ENCODE results near the gene PKP3. TPM values are rescaled to one million over a fixed set of nuclear protein-coding genes. Genes with fewer than 3 reads are reported as not detected.
"Not testable (repeated sequence)": the region's sequence is repeated elsewhere in the genome, so short reads cannot be mapped to it uniquely, and the experiment has no call there.

PKP3 gene
- total RNA-seq, 2 experiments from 2014 or later: not detected

DNA sequence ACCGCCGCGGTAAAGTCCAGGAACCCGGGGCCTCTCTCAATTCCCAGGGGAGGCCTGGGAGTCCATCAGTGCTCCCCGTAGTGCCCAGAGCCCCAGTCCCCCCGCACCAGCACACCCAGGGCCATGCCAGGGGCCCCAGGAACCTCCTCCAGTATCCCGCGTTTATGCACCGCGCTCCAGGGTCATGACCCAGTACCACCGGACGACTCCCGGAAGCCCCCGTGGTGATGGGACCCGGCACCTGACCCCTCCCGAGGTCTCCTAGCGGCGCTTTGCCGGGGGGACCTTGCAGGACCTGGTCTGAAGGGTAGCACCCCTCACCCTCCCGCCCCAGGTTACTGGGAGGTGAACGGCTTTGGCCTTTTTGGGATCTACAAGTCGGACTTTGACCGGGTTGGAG, 13.5 kb upstream of the PKP3 start:
- no peak overlapping the region for H3K27ac Mint-ChIP-seq
- H3K4me1 Mint-ChIP-seq: peaks cover 2% of the 10 kb centered on the region
- no peak for DNase-seq
- H3K4me3 Mint-ChIP-seq: no peak overlapping the region
- H3K9me3 Mint-ChIP-seq: no peaks in the 10 kb centered on the region
- no peaks in the 10 kb centered on the region for H3K27me3 Mint-ChIP-seq
- no peaks in the 10 kb centered on the region for H3K36me3 Mint-ChIP-seq

DNA sequence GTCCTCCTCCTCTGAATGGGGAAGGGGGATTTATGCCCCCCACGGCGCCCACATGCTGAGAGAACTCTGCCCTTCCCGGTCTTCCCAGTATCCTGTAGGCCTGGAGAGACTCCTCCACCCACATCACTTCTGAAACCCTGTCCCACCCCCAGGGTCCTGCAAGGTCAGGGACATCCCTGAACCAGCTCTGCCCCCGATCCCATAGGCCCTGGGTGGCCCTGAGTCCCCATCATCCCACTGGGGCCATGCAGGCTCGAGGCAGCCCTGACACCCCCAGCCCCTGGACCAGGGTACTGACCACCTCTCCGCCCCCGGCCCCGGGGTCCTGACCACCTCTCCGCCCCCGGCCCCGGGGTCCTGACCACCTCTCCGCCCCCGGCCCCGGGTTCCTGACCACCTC, 13.0 kb upstream of the PKP3 start:
- Mint-ChIP-seq H3K9me3 (no peaks in the 10 kb centered on the region), H3K4me3 (no peak overlapping the region)
- no peak for DNase-seq

DNA sequence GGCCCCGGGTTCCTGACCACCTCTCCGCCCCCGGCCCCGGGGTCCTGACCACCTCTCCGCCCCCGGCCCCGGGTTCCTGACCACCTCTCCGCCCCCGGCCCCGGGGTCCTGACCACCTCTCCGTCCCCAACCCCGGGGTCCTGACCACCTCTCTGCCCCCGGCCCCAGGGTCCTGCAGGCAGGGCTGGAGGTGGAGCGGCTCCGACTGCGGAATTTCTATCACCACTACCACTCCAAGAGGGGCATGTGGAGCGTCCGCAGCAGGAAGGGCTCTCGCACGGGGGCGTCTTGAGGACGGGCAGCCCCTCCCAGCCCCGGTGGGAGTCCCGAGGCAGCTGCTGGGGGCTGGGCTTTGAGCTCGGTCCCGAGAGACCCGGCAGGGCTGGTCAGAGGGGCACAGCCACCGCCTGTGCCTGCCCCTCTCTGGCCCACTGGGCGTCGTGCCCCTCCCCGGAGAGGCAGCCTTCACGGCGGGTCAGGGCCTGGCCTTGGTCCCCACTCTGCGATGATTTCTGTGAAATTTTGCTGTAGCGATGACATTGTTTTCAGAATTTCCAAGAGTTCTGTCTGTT, 12.4 kb upstream of the PKP3 start:
- H3K4me3 Mint-ChIP-seq: no peak overlapping the region
- H3K4me1 Mint-ChIP-seq: peaks cover 2% of the 10 kb centered on the region
- no peak overlapping the region for H3K27ac Mint-ChIP-seq
- H3K36me3 Mint-ChIP-seq: no peaks in the 10 kb centered on the region
- H3K27me3 Mint-ChIP-seq: no peaks in the 10 kb centered on the region
- H3K9me3 Mint-ChIP-seq: peaks cover under 1% of the 10 kb centered on the region
- no peak for DNase-seq

More for the DNA sequence above, 13.0 kb upstream of the PKP3 start:
- Mint-ChIP-seq H3K27me3 (no peaks in the 10 kb centered on the region), H3K27ac (no peak overlapping the region), H3K4me1 (peaks cover 2% of the 10 kb centered on the region), H3K36me3 (no peaks in the 10 kb centered on the region)

DNA sequence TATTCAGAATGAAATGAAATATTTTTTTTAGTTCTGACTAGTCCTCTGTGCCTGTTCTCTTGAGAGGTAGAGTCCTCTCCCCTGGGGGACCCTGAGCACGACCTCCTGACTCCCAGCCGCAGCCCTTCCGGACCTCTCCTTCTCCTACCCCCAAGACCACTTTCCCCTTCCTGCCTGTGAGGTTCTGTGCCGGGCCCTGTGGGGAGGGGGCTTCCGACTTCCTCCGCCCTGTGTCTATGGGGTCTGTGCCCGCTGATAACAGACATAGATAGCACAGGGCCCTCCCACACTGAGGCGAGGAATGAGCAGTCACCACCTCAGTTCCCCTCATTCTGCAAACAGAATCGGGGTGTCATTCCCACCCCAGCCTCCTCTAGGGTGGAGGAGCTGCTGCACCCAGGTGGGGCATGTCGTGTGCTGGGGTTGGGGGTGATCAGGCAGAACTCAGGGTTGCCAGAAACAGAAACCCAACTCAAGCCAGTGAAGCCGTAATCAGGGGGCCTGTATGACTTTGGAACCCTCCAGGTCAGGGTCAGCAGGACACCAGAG, 11.9 kb upstream of the PKP3 start:
- peaks cover 5% of the 10 kb centered on the region for H3K9me3 Mint-ChIP-seq
- H3K4me3 Mint-ChIP-seq: no peak overlapping the region
- H3K36me3 Mint-ChIP-seq: peaks cover 3% of the 10 kb centered on the region
- no peak overlapping the region for H3K27ac Mint-ChIP-seq
- no peak for DNase-seq
- no peaks in the 10 kb centered on the region for H3K27me3 Mint-ChIP-seq
- peaks cover 2% of the 10 kb centered on the region for H3K4me1 Mint-ChIP-seq

DNA sequence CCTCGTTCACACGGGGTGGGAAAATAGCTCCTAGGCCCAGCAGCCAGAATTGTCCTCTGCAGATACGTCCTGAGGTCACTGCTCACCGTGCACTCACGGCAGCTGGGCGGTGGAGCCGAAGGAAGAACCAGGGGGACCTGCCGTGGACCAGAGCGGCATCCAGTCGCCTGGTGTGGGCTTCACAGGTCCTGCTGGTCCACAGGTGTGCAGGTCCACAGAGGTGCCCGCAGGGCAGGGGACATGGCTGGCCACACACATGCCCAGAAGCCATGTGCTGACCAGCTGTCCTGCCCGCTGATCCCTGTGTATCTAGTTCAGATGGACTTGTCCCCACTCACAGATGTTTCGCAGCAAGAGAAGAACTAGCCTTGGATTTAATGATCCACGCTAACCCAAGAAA, 10.6 kb upstream of the PKP3 start:
- Mint-ChIP-seq H3K4me1 (peaks cover 2% of the 10 kb centered on the region), H3K9me3 (peaks cover 9% of the 10 kb centered on the region), H3K4me3 (no peak overlapping the region), H3K36me3 (peaks cover 4% of the 10 kb centered on the region), H3K27ac (no peak overlapping the region), H3K27me3 (no peaks in the 10 kb centered on the region)
- no peak for DNase-seq

DNA sequence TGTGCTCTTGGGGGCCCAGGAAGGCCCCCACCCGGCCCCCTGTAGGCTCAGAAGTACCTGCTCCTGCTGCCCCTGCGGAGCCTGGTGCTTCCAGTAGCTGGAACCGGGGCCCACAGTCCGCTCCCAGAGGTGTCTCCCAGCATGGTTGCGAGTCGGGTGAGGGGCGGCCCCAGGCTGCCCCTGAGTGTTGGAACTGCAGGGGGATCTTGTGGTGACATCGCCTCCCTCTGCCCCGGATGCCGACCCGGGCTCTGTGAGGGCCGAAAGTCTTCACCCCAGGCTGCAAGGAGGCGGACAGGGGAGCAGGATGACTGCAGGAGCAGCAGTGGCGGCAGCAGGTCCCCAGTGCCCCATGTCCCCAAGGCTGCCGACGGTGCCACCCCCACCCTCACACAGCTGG, 9.5 kb upstream of the PKP3 start:
- Mint-ChIP-seq H3K36me3 (peaks cover 4% of the 10 kb centered on the region), H3K27me3 (no peaks in the 10 kb centered on the region), H3K9me3 (peaks cover 9% of the 10 kb centered on the region), H3K4me3 (no peak overlapping the region), H3K27ac (no peak overlapping the region), H3K4me1 (peaks cover 2% of the 10 kb centered on the region)
- DNase-seq: no peak

DNA sequence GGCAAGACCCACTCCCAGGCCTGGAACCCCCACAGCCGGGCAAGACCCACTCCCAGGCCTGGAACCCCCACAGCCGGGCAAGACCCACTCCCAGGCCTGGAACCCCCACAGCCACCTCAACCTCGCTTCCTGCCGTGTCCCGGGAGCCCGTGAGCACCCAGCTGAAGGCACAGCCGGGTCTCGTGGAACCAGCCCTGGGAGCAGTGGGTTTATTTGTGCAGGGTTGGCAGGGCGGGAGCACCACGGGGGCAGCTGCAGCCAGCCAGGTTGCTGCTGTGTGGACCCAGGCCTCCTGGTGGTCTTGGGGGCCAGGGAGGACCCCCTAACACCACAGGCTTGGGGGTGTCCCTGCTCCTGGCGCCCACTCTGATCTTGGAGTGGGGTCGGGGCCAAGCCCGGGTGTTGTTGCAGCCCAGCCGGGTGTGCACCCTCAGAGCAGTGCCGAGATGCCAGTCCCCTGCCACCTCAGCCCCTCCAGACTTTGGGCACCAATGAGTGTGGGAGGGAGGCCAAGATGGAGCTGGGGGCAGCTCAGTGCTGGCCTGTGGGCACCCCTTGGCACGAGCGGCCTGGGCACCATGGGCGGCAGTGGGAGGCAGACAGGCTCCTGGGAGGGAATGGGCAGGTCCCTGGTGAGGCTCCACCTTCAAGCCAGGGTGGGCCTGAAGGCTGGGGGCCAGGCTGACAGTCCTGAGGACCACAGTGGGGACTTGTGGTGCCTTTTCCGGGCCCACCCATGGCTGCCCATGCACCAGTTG, 8.2 kb upstream of the PKP3 start:
- Mint-ChIP-seq H3K27ac (no peak overlapping the region), H3K36me3 (peaks cover 4% of the 10 kb centered on the region), H3K4me1 (peaks cover 2% of the 10 kb centered on the region), H3K27me3 (no peaks in the 10 kb centered on the region), H3K4me3 (no peak overlapping the region), H3K9me3 (peaks cover 9% of the 10 kb centered on the region)
- DNase-seq: no peak

DNA sequence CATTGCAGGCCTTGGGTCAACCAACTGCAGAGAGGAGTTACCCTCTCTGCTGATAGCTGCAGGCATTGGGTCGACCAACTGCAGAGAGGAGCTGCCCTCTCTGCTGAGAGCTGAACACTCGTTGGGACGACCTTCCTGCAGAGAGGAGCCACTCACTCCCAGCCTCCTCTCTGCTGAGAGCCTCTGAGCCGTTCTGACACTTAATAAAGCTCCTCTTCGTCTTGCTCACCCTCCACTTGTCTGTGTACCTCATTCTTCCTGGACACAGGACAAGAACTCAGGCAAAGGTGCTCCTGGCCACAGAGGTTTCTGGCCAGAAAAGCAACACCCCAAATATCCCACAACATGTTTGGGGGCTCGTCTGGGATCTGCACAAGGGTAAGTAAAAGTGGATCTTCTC, 7.5 kb upstream of the PKP3 start:
- Mint-ChIP-seq H3K27me3 (no peaks in the 10 kb centered on the region), H3K9me3 (peaks cover 9% of the 10 kb centered on the region), H3K4me1 (peaks cover 2% of the 10 kb centered on the region), H3K27ac (no peak overlapping the region), H3K36me3 (peaks cover 4% of the 10 kb centered on the region), H3K4me3 (no peak overlapping the region)
- no peak for DNase-seq

DNA sequence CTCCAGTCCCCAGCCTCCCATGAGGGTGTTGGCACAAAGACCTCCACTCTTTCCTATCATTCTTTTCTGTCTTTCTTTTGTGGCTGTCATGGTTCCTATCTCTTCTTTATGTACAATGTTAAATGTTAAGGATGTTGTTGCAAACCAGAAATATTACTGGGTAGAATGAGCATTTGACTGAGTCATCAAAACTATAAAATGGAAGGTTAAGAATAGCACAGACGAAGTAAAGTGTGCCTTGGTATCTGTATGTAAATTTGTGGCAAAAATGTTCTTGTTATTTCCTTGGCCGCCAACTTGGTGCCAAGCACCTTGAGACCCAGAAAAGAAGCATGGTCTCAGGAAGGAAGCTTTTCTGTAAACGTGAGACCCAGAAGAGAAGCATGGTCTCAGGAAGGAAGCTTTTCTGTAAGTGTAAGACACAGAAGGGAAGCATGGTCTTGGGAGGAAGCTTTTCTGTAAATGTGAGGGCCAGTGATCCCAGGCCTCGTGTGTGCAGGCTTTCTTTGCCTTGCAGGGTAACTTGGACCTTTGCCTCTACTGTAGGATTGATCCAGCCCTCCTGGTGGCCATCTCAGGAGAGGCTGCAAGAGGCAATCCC, 6.7 kb upstream of the PKP3 start:
- no peak for DNase-seq
- Mint-ChIP-seq H3K4me1 (no peaks in the 10 kb centered on the region), H3K9me3 (peaks cover 9% of the 10 kb centered on the region), H3K4me3 (no peak overlapping the region), H3K36me3 (peaks cover 4% of the 10 kb centered on the region), H3K27ac (no peak overlapping the region), H3K27me3 (no peaks in the 10 kb centered on the region)

DNA sequence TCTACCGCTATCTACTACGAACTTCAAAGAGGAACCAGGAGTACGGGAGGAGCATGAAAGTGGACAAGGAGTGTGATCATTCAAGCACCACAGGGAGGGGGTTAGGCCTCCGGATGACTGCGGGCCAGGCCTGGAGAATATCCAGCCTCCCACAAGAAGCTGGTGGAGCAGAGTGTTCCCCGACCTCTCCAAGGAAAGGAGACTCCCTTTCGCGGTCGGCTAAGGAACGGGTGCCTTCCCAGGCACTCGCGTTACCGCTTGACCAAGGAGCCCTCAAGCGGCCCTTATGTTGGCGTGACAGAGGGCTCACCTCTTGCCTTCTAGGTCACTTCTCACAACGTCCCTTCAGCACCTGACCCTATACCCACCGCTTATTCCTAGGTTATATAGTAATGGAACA, 4.6 kb upstream of the PKP3 start:
- H3K36me3 Mint-ChIP-seq, H3K27me3 Mint-ChIP-seq, H3K4me3 Mint-ChIP-seq, DNase-seq, H3K4me1 Mint-ChIP-seq, H3K9me3 Mint-ChIP-seq, H3K27ac Mint-ChIP-seq: not testable (repeated sequence)

DNA sequence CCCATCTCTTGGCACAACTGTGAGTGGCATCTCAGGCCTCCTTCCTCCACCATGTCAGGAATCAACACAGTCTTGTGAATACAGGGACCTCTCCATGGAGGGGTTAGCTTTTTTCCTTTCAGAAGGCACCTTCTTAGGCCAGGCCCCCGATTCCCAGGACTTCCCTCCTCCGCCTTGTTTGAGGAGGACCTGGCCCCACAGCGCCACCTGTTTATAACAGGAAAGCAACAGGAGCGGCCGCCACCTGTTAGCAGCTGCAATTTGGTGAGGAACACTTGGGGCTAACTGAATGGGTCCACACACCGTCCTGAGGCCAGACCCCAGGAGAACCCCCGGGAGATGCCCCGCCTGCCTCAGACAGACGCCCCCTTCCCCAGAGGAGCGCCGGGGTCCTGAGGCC, 3.8 kb upstream of the PKP3 start:
- no peaks in the 10 kb centered on the region for H3K27me3 Mint-ChIP-seq
- H3K9me3 Mint-ChIP-seq: peaks cover 9% of the 10 kb centered on the region
- no peak for DNase-seq
- no peak overlapping the region for H3K4me3 Mint-ChIP-seq
- H3K36me3 Mint-ChIP-seq: peaks cover 4% of the 10 kb centered on the region
- H3K27ac Mint-ChIP-seq: no peak overlapping the region
- no peaks in the 10 kb centered on the region for H3K4me1 Mint-ChIP-seq

DNA sequence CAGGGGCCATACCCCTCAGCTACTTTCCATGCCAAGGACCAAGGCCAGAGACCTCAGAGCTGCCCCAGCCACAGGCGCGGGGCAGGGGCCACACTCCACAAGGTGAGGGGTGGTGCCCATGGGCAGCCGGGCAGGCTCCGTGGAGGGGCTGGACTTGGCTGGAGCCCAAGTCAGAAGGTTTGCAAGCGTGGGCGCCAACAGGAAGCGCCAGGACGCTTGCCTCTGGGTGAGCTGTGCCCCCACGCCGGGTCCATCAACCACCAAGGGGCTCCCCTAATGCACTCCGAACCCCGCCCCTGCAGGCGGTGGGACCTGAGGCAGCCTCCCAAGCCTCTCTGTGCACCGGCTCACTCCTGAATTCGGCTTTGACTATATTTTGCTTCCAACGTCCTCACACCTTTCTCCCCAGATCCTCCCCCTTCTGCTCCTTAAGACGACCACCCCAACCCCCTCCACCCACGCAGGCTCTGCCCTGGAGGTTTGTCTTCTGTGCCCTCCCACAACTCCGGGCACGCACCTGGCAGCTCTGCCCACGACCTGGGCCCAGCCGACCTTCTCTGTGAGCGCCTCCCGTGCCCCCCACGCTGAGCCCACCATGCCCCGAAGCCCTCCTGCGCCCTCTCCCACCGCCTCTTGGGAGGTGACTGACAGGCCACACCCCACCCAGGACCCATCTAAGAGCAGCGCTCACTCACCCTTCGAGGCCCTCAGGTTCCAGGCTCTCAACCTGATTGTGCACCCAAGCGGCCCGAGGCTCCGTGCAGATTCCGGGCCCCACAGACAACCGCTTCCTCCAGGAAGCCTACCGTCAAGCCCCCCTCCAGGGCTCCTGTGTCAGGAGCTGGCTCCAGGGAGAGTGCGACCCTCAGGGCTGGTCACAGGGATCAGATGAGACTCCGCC, 2.6 kb upstream of the PKP3 start:
- DNase-seq: no peak
- H3K27me3 Mint-ChIP-seq: no peaks in the 10 kb centered on the region
- H3K27ac Mint-ChIP-seq: no peak overlapping the region
- H3K4me3 Mint-ChIP-seq: no peak overlapping the region
- H3K9me3 Mint-ChIP-seq: peaks cover 9% of the 10 kb centered on the region
- peaks cover 4% of the 10 kb centered on the region for H3K36me3 Mint-ChIP-seq
- H3K4me1 Mint-ChIP-seq: no peaks in the 10 kb centered on the region

DNA sequence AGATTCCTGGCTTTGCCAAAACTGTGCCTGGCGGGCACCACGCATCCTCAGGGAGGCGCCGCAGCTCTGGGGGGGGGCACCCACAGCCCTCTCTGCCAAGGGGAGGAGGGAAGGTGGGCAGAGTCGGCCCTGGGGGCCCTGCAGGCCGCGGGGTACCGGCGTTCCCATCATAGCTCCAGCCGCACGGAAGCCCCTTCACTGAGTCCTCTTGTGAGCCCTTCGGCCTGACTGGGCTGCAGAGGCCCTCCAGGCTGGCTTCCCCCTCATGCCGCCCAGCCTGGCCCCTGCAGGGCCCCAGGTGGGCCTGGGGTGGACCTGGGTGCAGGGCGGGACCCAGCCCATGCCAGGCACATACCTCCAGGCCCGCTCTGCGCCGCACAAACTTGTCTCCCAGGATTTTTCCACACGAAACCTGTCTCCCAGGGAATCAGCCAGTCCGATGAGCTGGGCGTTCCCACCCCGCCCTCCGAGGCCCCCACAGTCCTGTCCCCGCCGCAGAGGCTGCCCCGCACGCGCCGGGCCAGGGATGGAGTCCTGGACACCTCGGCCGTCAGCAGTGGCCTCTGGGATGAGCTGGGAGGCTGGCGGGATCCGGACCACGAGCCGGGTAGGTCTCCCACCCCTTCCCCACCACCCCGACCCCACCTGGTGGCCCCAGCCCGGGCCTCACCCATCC, 1.8 kb upstream of the PKP3 start:
- no peak overlapping the region for H3K27ac Mint-ChIP-seq
- H3K4me3 Mint-ChIP-seq: no peak overlapping the region
- no peak for DNase-seq
- H3K9me3 Mint-ChIP-seq: peaks cover 3% of the 10 kb centered on the region
- H3K4me1 Mint-ChIP-seq: no peaks in the 10 kb centered on the region
- no peaks in the 10 kb centered on the region for H3K27me3 Mint-ChIP-seq
- peaks cover under 1% of the 10 kb centered on the region for H3K36me3 Mint-ChIP-seq

DNA sequence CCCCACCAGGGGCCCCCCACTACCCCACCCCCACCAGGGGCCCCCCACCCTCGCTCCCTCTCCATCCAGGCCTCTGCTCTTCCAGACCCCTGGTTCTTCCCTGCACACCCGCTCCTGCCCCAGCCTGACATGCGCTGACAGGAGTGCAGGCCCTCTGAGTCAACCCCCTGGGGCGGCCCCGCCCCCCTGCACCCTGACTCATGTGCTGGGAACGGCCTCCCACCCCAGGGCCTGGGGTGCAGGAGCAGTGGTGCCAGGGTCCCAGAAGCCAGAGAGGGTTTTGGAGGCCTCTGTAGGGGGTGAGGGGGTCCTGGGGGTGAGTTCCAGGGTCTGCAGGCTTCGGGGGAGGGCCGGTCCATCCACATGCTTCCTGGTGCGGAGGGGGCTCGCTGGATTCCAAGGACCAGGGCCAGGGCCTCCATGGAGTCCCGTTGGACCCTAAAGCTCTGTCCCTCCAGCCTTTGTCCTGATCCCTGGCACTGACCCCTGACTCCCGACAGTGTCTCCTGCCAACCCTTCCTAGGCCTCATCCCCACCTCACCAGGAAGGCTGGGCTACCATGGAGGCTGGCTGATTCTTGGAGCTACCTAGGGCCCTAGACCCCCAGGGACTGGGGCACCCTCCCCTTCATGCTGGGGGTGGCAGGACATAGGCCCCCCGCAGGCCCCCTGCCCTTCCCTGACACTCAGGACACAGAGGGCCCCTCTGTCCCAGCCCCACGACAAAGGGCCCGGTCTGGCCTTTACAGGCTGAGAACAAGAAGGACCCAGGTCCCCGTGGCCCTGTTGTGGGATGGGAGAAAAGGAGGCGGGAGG, 583 bp upstream of the PKP3 start:
- H3K9me3 Mint-ChIP-seq: no peaks in the 10 kb centered on the region
- H3K4me3 Mint-ChIP-seq: no peak overlapping the region
- H3K36me3 Mint-ChIP-seq: no peaks in the 10 kb centered on the region
- no peaks in the 10 kb centered on the region for H3K27me3 Mint-ChIP-seq
- H3K4me1 Mint-ChIP-seq: no peaks in the 10 kb centered on the region
- DNase-seq: no peak
- H3K27ac Mint-ChIP-seq: no peak overlapping the region
